Measurements from ENCODE around the gene CNTN1. TPM values are rescaled to one million over a fixed set of nuclear protein-coding genes. Genes with fewer than 3 reads are reported as not detected.
"Not testable (repeated sequence)": the region's sequence is repeated elsewhere in the genome, so short reads cannot be mapped to it uniquely, and the experiment has no call there.

Gene CNTN1
- total RNA-seq, 2 experiments from 2014 or later = not detected

DNA sequence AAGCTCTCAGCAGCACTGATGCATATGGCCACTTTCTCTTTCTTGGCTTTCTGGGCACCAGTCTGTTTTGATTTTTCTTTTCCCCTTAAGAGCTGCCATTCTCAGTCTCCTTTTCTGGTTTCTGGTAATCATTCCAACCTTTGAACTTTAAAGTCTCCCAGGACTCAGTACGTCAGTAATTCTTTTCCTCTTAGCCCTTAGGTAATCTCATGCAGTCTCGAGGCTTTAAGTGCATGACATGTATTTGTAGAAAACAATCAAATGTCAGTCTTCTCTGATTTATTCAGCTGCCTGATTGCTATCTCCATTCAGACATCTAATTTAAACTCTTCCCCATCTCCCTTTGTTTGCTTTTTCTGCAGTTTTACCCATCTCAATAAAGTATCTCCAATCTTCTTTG lies 356.8 kb downstream of the CNTN1 start:
- Mint-ChIP-seq H3K9me3 (no peaks in the 10 kb centered on the region), H3K36me3 (ENCODE audit: low read depth) (no peaks in the 10 kb centered on the region), H3K27me3 (ENCODE audit: low read depth) (no peaks in the 10 kb centered on the region), H3K27ac (no peak overlapping the region), H3K4me3 (no peak overlapping the region), H3K4me1 (ENCODE audit: low read depth) (no peaks in the 10 kb centered on the region)
- no peak for DNase-seq
- CTCF ChIA-PET = no interaction called here
- intact Hi-C loops (cut with micrococcal nuclease) = no loop called here

DNA sequence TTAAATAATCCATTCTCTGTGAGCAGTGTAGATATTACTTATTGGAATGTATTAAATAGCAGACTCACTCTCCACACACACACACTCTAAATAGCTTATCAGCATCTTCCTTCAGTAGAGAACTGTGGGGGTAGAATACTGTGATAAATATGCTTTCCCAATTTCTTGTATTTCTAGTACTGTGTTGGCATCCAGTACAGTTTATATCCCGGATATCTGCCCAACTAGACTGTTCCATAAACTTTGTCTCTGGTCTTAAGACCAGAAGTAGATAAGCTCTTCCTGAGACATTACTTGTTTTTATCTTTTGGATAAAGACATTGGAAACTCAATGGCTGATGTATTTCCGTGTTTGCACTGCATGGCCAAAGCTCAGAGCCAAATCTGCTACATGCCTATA lies 359.7 kb downstream of the CNTN1 start:
- CTCF ChIA-PET = interaction anchor here (0.5 kb wide), 1 partner anchor 48 kb away, joined by 3 read pairs; no protein-coding TSS in a partner anchor
- intact Hi-C loops (cut with micrococcal nuclease) = no loop called here

DNA sequence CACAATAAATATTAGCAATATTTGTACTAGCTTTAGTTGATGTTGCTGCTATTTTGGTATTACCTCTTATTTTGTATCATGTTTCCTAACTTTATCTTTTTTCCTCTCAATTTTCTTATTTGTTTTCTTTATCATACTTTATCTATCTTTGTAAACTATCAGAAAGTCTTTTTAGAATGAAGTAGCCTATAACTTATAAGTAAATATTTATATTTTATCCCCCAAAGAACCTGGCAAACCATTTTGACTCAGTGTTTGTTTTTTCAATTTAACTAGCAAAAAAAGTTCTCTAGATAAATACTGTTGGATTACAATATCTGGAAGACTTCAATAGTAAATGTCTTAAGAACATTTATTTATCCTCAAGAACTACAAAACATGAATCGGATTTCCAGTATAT lies 360.2 kb downstream of the CNTN1 start:
- Mint-ChIP-seq H3K4me3 (no peak overlapping the region), H3K27me3 (ENCODE audit: low read depth) (no peaks in the 10 kb centered on the region), H3K27ac (no peak overlapping the region), H3K4me1 (ENCODE audit: low read depth) (no peaks in the 10 kb centered on the region), H3K9me3 (no peaks in the 10 kb centered on the region), H3K36me3 (ENCODE audit: low read depth) (no peaks in the 10 kb centered on the region)
- intact Hi-C loops (cut with micrococcal nuclease) = no loop called here
- DNase-seq = no peak
- CTCF ChIA-PET = interaction anchor here (0.5 kb wide), 1 partner anchor 48 kb away, joined by 3 read pairs; no protein-coding TSS in a partner anchor

More for the DNA sequence above, 359.7 kb downstream of the CNTN1 start:
- Mint-ChIP-seq H3K4me1 (ENCODE audit: low read depth) (no peaks in the 10 kb centered on the region), H3K27me3 (ENCODE audit: low read depth) (no peaks in the 10 kb centered on the region), H3K36me3 (ENCODE audit: low read depth) (no peaks in the 10 kb centered on the region), H3K9me3 (no peaks in the 10 kb centered on the region), H3K4me3 (no peak overlapping the region), H3K27ac (no peak overlapping the region)
- no peak for DNase-seq

DNA sequence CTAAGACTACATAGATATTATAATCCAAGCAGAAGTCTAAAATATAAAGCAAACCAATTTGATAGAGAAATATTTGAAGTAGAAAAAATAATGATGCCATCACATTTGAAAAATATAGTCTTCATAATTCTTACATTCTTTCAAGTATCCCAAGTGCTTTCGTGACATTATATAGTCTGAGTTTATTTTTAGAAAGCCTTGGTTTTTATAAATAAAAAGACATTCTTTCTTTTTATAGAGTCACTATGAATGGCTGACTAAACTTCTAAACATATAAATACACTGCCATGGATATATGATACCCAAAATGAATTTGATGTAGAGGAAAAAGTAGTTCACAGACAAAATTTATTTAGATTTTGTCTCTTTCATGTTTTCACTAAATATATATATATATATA lies 360.8 kb downstream of the CNTN1 start:
- intact Hi-C loops (cut with micrococcal nuclease) = no loop called here
- no peaks in the 10 kb centered on the region for H3K36me3 Mint-ChIP-seq (ENCODE audit: low read depth)

DNA sequence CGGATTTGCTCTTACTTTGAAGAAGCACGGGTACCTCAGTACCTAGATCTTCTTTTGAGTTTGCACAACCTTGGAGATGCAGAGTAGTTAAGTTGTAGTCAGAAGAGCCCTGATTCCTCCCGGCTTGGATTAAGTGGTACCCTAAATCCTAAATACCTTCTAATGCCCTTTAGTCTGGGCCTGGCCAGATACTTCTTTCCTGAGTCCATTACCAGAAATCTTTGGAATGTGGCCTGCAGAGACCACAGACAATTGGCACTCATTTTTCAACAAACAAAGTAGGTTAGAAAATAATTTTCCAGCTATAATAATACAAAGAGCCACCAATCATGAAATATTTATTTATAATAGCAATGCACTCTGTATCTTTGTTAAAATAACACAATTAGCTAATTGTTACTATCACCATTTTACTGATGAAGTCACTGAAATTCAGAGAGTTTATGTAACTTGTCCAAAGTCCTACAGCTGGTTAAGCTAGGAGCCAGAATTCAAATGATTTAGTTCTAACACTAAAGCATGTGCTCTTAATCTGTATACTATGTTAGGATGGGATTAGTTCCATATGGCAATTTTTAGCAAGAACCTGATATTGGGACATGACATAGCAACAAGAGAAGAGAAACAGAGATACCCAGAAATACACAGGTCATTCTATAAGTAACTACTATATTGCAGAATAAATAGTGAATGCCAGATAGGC lies 363.8 kb downstream of the CNTN1 start:
- no peak for DNase-seq
- H3K4me3 Mint-ChIP-seq = no peak overlapping the region
- CTCF ChIA-PET = no interaction called here
- no peaks in the 10 kb centered on the region for H3K4me1 Mint-ChIP-seq (ENCODE audit: low read depth)
- no peak overlapping the region for H3K27ac Mint-ChIP-seq
- intact Hi-C loops (cut with micrococcal nuclease) = no loop called here
- H3K27me3 Mint-ChIP-seq (ENCODE audit: low read depth) = no peaks in the 10 kb centered on the region
- H3K36me3 Mint-ChIP-seq (ENCODE audit: low read depth) = no peaks in the 10 kb centered on the region
- H3K9me3 Mint-ChIP-seq = peaks cover 2% of the 10 kb centered on the region

More for the DNA sequence above, 360.8 kb downstream of the CNTN1 start:
- CTCF ChIA-PET = no interaction called here
- Mint-ChIP-seq H3K27me3 (ENCODE audit: low read depth) (no peaks in the 10 kb centered on the region), H3K4me1 (ENCODE audit: low read depth) (no peaks in the 10 kb centered on the region), H3K27ac (no peak overlapping the region), H3K4me3 (no peak overlapping the region), H3K9me3 (no peaks in the 10 kb centered on the region)
- no peak for DNase-seq

DNA sequence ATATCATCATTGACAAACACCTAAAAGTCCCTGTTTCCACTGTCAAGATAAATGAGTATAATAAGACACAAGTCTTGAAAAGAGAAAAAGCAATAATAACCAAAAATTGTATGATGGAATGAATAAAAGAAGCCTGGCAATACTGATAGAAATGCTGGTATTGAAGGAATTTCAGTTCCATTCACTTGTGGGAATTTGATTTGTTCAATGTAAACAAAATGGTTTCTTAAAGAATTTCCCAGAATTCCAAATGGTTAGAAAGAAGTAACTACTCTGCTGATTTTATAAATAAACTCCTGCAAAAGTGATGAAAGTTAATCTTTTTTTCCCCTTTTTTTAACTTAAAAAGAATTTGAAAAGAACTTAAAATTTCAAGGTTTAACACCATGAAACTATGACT lies 366.0 kb downstream of the CNTN1 start:
- intact Hi-C loops (cut with micrococcal nuclease) = no loop called here
- DNase-seq = no peak
- no peak overlapping the region for H3K4me3 Mint-ChIP-seq
- CTCF ChIA-PET = no interaction called here
- H3K9me3 Mint-ChIP-seq = peaks cover 2% of the 10 kb centered on the region
- no peak overlapping the region for H3K27ac Mint-ChIP-seq
- no peaks in the 10 kb centered on the region for H3K4me1 Mint-ChIP-seq (ENCODE audit: low read depth)
- H3K36me3 Mint-ChIP-seq (ENCODE audit: low read depth) = no peaks in the 10 kb centered on the region
- H3K27me3 Mint-ChIP-seq (ENCODE audit: low read depth) = no peaks in the 10 kb centered on the region

DNA sequence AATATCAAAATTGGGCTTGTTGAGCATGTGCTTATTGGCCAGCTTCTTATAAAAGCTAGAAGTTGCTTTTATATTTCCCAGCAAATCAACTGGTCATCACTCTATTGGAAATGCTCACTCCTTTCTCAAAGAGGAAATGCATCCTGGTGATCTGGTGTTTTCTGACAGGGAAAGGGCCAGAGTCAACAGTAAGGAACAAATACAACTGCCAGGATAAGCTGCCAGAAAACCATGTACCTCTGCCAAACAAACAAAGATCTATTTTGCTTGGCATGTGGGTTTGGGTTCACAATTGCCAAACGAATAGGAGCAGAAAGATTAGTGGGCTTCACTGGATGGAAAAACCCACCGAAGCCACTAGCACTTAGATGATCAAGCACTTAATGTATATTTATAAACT lies 369.0 kb downstream of the CNTN1 start:
- Mint-ChIP-seq H3K27me3 (ENCODE audit: low read depth) (no peaks in the 10 kb centered on the region), H3K9me3 (peaks cover 2% of the 10 kb centered on the region), H3K27ac (no peak overlapping the region), H3K4me1 (ENCODE audit: low read depth) (no peaks in the 10 kb centered on the region), H3K4me3 (no peak overlapping the region), H3K36me3 (ENCODE audit: low read depth) (no peaks in the 10 kb centered on the region)
- CTCF ChIA-PET = no interaction called here
- intact Hi-C loops (cut with micrococcal nuclease) = no loop called here
- no peak for DNase-seq

DNA sequence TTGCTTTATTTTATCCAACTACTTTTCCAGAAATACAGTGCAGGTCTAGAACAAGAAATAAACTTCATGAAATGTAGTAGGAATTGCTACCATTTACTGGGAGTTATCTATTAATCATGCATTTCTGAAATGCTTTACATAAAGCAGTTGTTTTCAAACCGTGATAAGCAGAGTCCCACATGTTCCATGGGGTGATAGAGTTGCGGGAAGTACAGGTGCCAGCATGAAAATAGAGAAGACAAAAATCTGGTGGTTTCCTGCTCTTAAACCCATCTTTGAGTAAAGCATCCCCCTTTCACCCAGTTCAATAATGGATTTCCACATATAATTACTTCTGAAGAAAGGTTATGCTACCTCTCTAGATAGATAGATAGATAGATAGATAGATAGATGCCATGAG lies 372.2 kb downstream of the CNTN1 start:
- CTCF ChIA-PET = no interaction called here
- no peak for DNase-seq
- intact Hi-C loops (cut with micrococcal nuclease) = no loop called here
- H3K27me3 Mint-ChIP-seq (ENCODE audit: low read depth) = no peaks in the 10 kb centered on the region
- no peaks in the 10 kb centered on the region for H3K9me3 Mint-ChIP-seq
- H3K27ac Mint-ChIP-seq = no peak overlapping the region
- H3K36me3 Mint-ChIP-seq (ENCODE audit: low read depth) = no peaks in the 10 kb centered on the region
- H3K4me3 Mint-ChIP-seq = no peak overlapping the region
- H3K4me1 Mint-ChIP-seq (ENCODE audit: low read depth) = no peaks in the 10 kb centered on the region

DNA sequence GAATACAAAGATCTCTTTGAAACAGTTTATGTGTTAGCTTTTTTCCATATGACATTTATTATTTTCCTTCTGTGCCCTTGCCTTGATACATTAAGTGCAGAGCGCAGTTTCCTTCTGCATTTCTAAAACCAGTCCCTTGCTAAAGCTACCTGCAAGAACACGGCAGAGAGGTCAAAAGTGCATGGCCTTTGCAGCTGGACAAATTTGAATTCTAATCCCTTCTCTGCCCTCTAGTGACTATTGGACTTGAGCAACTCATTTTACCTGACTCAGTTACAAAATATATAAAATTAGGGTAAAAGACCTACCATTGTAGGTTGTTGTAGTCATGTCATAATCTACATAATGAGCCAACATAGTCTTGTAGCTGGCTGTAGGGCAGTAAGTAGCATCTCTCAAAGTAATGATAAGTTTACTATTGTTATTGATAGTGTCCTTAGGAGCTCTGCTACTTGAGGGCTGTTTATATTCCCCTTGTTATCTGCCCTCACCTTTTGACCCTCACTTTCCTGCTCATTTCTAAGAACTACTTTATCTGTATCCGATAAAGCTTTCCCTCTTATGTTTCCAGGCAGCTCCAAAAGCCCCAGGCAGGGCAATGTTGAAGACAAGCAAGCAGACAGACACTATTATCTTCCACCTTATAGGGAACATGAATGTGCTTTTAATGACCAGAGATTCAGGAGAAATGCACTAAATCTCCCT lies 375.9 kb downstream of the CNTN1 start:
- no peak for DNase-seq
- H3K4me3 Mint-ChIP-seq = no peak overlapping the region
- intact Hi-C loops (cut with micrococcal nuclease) = no loop called here

DNA sequence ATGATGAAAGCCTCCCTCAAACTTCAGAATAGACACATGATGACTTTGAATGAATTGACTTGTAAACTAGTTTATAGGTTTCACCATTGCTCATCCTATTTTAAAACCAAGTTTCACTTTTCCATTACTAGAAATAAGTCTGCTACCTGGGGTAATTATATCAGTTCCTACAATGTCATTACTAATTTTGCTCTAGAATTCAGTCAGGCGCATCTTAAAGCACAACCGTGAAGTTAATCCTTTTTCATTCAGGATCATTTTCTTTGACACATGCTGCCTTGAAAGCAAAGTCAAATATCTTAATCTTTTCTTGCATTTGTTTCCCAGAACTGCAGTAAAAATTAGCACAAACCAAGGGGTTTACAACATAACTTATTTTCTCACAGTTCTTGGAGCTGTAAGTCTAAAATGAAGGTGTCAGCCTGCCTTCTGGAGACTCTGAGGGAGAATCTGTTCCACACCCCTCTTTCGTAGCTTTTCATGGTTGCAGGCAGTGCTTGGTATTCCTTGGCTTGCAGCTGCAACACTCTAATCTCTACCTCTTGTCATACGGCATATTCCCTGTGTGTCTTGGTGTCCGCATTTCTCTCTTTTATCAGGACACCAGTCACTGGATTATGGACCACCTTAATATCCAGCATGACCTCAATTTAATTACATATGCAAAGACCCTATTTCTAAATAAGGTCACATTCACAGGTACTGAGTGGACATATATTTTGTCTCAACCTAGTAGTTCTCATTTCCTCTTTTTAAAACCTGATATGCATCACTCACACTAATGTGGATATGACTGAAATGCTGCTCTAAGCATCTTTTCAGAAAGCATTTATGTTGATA lies 381.6 kb downstream of the CNTN1 start:
- Mint-ChIP-seq H3K36me3 (ENCODE audit: low read depth) (no peaks in the 10 kb centered on the region), H3K9me3 (peaks cover 1% of the 10 kb centered on the region), H3K4me1 (ENCODE audit: low read depth) (no peaks in the 10 kb centered on the region), H3K27me3 (ENCODE audit: low read depth) (no peaks in the 10 kb centered on the region), H3K4me3 (no peak overlapping the region), H3K27ac (no peak overlapping the region)
- no peak for DNase-seq
- CTCF ChIA-PET = no interaction called here
- intact Hi-C loops (cut with micrococcal nuclease) = no loop called here

More for the DNA sequence above, 375.9 kb downstream of the CNTN1 start:
- Mint-ChIP-seq H3K36me3 (ENCODE audit: low read depth) (no peaks in the 10 kb centered on the region), H3K27ac (no peak overlapping the region), H3K27me3 (ENCODE audit: low read depth) (no peaks in the 10 kb centered on the region), H3K9me3 (no peaks in the 10 kb centered on the region), H3K4me1 (ENCODE audit: low read depth) (no peaks in the 10 kb centered on the region)
- CTCF ChIA-PET = no interaction called here

DNA sequence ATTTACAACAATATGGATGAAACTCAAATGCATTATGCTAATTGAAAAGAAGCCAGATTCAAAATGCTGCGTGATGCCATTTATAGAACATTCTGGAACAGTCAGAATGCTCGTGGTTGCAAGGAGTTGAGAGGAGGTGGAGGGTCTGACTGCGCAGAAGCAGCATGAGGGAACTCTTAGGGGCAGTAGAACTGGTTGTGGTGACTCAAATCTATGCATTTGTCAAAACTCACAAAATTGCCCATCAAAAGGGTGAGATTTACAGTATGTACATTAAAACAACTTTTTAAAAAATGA lies 382.2 kb downstream of the CNTN1 start:
- Mint-ChIP-seq H3K4me1 (ENCODE audit: low read depth) (no peaks in the 10 kb centered on the region), H3K27ac (no peak overlapping the region), H3K9me3 (peaks cover 1% of the 10 kb centered on the region), H3K36me3 (ENCODE audit: low read depth) (no peaks in the 10 kb centered on the region), H3K4me3 (no peak overlapping the region), H3K27me3 (ENCODE audit: low read depth) (no peaks in the 10 kb centered on the region)
- CTCF ChIA-PET = no interaction called here
- no peak for DNase-seq
- intact Hi-C loops (cut with micrococcal nuclease) = no loop called here

DNA sequence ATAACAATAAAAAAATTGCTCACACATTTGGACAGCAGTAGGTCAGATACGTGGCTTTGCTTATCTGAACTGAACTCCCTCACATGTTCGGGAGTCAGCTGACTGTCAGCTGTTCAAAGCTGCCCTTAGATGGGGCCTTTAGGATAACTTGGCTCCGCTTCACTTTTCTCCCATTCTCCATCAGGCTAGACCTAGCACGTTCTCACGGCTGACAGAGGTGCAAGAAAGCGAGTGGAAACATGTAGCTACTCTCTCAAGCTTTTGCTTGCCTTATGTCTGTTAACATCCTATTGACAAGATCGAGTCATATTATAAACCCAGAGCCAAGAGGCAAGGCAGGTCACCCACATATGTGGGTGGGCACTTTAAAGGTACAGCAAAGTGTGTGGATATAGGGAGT lies 383.9 kb downstream of the CNTN1 start:
- CTCF ChIA-PET = no interaction called here
- no peak overlapping the region for H3K4me3 Mint-ChIP-seq
- intact Hi-C loops (cut with micrococcal nuclease) = no loop called here
- no peaks in the 10 kb centered on the region for H3K27me3 Mint-ChIP-seq (ENCODE audit: low read depth)
- no peak for DNase-seq
- no peaks in the 10 kb centered on the region for H3K4me1 Mint-ChIP-seq (ENCODE audit: low read depth)
- H3K36me3 Mint-ChIP-seq (ENCODE audit: low read depth) = no peaks in the 10 kb centered on the region
- peaks cover 17% of the 10 kb centered on the region for H3K9me3 Mint-ChIP-seq
- no peak overlapping the region for H3K27ac Mint-ChIP-seq

DNA sequence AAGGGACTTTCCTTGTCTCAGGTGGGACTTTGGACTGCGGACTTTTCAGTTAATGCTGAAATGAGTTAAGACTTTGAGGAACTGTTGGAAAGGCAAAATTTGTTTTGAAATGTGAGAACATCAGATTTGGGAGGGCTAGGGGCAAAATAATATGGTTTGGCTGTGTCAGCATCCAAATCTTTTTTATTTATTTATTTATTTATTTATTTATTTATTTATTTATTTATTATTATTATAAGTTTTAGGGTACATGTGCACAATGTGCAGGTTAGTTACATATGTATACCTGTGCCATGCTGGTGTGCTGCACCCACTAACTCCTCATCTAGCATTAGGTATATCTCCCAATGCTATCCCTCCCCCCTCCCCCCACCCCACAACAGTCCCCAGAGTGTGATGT lies 389.0 kb downstream of the CNTN1 start:
- H3K9me3 Mint-ChIP-seq = peaks cover 18% of the 10 kb centered on the region
- H3K4me3 Mint-ChIP-seq; H3K27ac Mint-ChIP-seq; CTCF ChIA-PET; H3K4me1 Mint-ChIP-seq (ENCODE audit: low read depth); H3K27me3 Mint-ChIP-seq (ENCODE audit: low read depth); H3K36me3 Mint-ChIP-seq (ENCODE audit: low read depth); DNase-seq; intact Hi-C loops (cut with micrococcal nuclease): not testable (repeated sequence)
